ENCODE results near the gene FDX1. TPM values are rescaled to one million over a fixed set of nuclear protein-coding genes. Genes with fewer than 3 reads are reported as not detected.

FDX1 gene, protein sequence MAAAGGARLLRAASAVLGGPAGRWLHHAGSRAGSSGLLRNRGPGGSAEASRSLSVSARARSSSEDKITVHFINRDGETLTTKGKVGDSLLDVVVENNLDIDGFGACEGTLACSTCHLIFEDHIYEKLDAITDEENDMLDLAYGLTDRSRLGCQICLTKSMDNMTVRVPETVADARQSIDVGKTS
- 14.3 to 20.9 TPM (median 18.4 TPM) in 5 replicates for total RNA-seq (2022; extraction: Qiagen RNA extraction; ENCODE audit: low read depth)

DNA sequence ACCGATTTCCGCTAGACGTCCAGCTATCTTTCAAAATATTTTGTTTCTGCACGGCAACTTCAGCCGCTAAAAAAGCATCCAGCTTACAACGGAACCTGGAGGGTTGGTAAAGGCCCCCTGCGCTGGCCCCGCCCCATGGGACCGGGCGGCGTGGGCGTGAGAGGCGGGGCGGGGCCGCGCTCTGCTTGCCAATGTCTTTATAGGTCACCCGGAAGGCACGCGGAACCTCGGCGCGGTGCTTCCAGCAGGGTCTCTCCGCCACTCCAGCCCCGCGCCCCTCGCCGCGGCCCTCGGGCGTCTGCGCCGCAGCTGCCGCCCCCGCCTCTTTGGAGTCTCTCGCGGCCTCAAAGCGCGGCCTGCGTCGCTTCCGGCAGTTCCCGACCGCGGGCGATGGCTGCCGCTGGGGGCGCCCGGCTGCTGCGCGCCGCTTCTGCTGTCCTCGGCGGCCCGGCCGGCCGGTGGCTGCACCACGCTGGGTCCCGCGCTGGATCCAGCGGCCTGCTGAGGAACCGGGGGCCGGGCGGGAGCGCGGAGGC lies at the start of gene FDX1:
FDX1 (plus strand) TSS at position 218 of the 536 bp plus-strand sequence; CDS start at position 391, 173 bp downstream.

Other genes starting within 250 kb of the FDX1 start
- 111 to 152 TPM (median 150 TPM) in 5 replicates for gene RDX, start 133.3 kb upstream of the FDX1 start, total RNA-seq (2022; extraction: Qiagen RNA extraction; ENCODE audit: low read depth)